Liver (tissue), 9 donors: ENCODE data around the gene PALB2. TPM values are rescaled to one million over a fixed set of nuclear protein-coding genes. Genes with fewer than 3 reads are reported as not detected.

ENCODE experiments used
- DNase-seq: peaks from one replicate; pipeline ENCODE4 v3.0.0-alpha.2; 2017; ENCODE audit warnings: low spot score
- H3K27ac ChIP-seq, 2 donors: one replicate each; pipeline ENCODE4 v1.7.0; 2013; ENCODE audit warnings: inconsistent platforms in 2 of 2, low read length in 2 of 2, control low read depth in 1 of 2, low read depth in 1 of 2, mild to moderate bottlenecking in 1 of 2
- H3K27me3 ChIP-seq, 4 donors: one replicate each; pipeline versions ENCODE4 v1.6.1 to v1.7.0; 2013; ENCODE audit warnings: low read length in 3 of 4, inconsistent platforms in 1 of 4, mild to moderate bottlenecking in 1 of 4, moderate library complexity in 1 of 4; ENCODE audit not compliant: control insufficient read depth in 4 of 4, insufficient read depth in 4 of 4
- H3K36me3 ChIP-seq, 4 donors: one replicate each; pipeline versions ENCODE4 v1.6.1 to v1.7.0; 2013; ENCODE audit warnings: low read length in 3 of 4, mild to moderate bottlenecking in 3 of 4, low read depth in 1 of 4, moderate library complexity in 1 of 4; ENCODE audit not compliant: control insufficient read depth in 4 of 4, insufficient read depth in 3 of 4
- H3K4me1 ChIP-seq, 4 donors: one replicate each; pipeline versions ENCODE4 v1.6.1 to v1.7.0; 2013; ENCODE audit warnings: low read length in 3 of 4, mild to moderate bottlenecking in 3 of 4, moderate library complexity in 1 of 4; ENCODE audit not compliant: control insufficient read depth in 4 of 4, insufficient read depth in 4 of 4
- H3K4me3 ChIP-seq, 3 donors: one replicate each; pipeline versions ENCODE4 v1.6.1 to v1.7.0; 2013; ENCODE audit warnings: low read length in 3 of 3, control low read depth in 1 of 3, low read depth in 1 of 3, mild to moderate bottlenecking in 1 of 3
- H3K9ac ChIP-seq, 2 donors: one replicate each; pipeline ENCODE4 v1.7.0; 2013; ENCODE audit warnings: low read length in 2 of 2, mild to moderate bottlenecking in 2 of 2, moderate library complexity in 2 of 2, control low read depth in 1 of 2, low read depth in 1 of 2
- H3K9me3 ChIP-seq, 4 donors: one replicate each; pipeline versions ENCODE4 v1.6.1 to v1.7.0; 2013; ENCODE audit warnings: low read length in 3 of 4; ENCODE audit not compliant: control insufficient read depth in 4 of 4
- FOXA1 ChIP-seq: IDR thresholded peaks from 2 replicates; pipeline ENCODE4 v1.6.1; 2016; ENCODE audit warnings: antibody characterized with exemption
- GABPA ChIP-seq, 2 donors: IDR thresholded peaks in 1 of 2; conservative IDR thresholded peaks in 1 of 2; 2 replicates each; pipeline ENCODE4 v1.6.1; 2016; ENCODE audit warnings: antibody characterized with exemption in 2 of 2, mild to moderate bottlenecking in 1 of 2, moderate library complexity in 1 of 2
- HNF4A ChIP-seq, 2 donors: conservative IDR thresholded peaks; 2 replicates each; pipeline ENCODE4 v1.6.1; 2016; ENCODE audit warnings: antibody characterized with exemption in 2 of 2, mild to moderate bottlenecking in 2 of 2
- HNF4G ChIP-seq: IDR thresholded peaks from 2 replicates; pipeline ENCODE4 v1.6.1; 2016; ENCODE audit warnings: antibody characterized with exemption
- JUND ChIP-seq, 2 donors: IDR thresholded peaks; 2 replicates each; pipeline ENCODE4 v1.6.1; 2016; ENCODE audit warnings: antibody characterized with exemption in 2 of 2
- NR2F2 ChIP-seq: IDR thresholded peaks from 2 replicates; pipeline ENCODE4 v1.6.1; 2016; ENCODE audit warnings: antibody characterized with exemption
- RAD21 ChIP-seq, 2 donors: IDR thresholded peaks; 2 replicates each; pipeline ENCODE4 v1.6.1; 2016; ENCODE audit warnings: antibody characterized with exemption in 2 of 2, mild to moderate bottlenecking in 2 of 2
- WGBS: extraction: QIAGEN DNeasy Blood & Tissue Kit; methylation state at CpG from one replicate; pipeline ENCODE4 v1.1.7; 2013; 5-methylcytosine and 5-hydroxymethylcytosine counted together
- polyA plus RNA-seq, 2 donors: library from polyadenylated mRNA; stranded (reverse) in 1 of 2; unstranded in 1 of 2; fragments of 200-250 nt in 1 of 2; fragments of >200 nt in 1 of 2; fragmentation: Nextera tagmentation in 1 of 2; extraction: Ambion mirVana in 1 of 2; gene quantifications; one replicate each; pipeline versions ENCODE4 v1.2.1 to v1.2.3, GENCODE V29; 2013 to 2015
- total RNA-seq, 2 donors: library from RNA; depleted of rRNA; stranded (reverse); fragments of >200 nt; gene quantifications; one replicate each; pipeline ENCODE4 v1.2.3, GENCODE V29; 2014
- TF ChIP-seq, protein P1 (sequence below): fragments of 150-350 bp; IDR thresholded peaks from 2 replicates; pipeline ENCODE4 v1.5.1; 2017; ENCODE audit warnings: improper control_type of control experiment, low read depth, low read length; ENCODE audit not compliant: missing input control
- TF ChIP-seq, protein P2 (sequence below): IDR thresholded peaks from 2 replicates; pipeline ENCODE4 v1.6.1; 2016; ENCODE audit warnings: antibody characterized with exemption
- TF ChIP-seq, protein P3 (sequence below): IDR thresholded peaks from 2 replicates; pipeline ENCODE4 v1.6.1; 2016; ENCODE audit warnings: antibody characterized with exemption, mild to moderate bottlenecking
- TF ChIP-seq, protein P4 (sequence below): IDR thresholded peaks from 2 replicates; pipeline ENCODE4 v1.6.1; 2016; ENCODE audit warnings: antibody characterized with exemption
- TF ChIP-seq, protein P5 (sequence below): IDR thresholded peaks from 2 replicates; pipeline ENCODE4 v1.6.1; 2016; ENCODE audit warnings: antibody characterized with exemption
- donor health status: healthy.
- donor health status: healthy.
- donor health status: healthy.
- donor health status: healthy.
- donor health status: healthy.

Gene PALB2
- total and polyA plus RNA-seq, 4 donors = 4.1 to 7.6 (median 4.7) TPM

DNA sequence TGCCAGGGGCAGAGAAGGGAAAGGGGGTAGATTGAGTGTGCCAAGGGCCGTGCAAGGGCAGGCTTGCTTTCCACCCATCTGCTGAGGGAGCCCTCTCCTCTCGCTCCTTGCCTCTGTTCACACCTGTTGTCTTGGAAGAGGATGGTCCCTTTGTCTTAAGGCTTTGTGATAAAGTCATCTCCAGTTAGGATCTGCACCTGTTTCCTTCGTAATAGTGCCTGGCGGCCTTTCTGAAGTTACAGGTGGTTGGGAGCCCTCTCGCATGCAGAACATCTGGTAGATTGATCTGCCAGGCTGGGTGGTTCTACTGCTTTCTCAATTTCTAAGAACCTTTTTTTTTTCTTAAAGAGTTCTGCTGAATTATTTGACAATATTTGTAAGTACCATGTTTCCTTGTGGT lies 67.3 kb downstream of the PALB2 start:
- Histone ChIP-seq H3K4me1 (no peaks in the 10 kb centered on the region), H3K36me3 (peaks cover 7 to 48% (median 44%) of the 10 kb centered on the region in 4 donors), H3K27ac (no peak overlapping the region), H3K27me3 (no peaks in the 10 kb centered on the region), H3K9me3 (no peaks in the 10 kb centered on the region), H3K4me3 (no peak overlapping the region), H3K9ac (no peak overlapping the region)
- WGBS = 95% methylated on average over 5 of the region's 5 CpGs
- DNase-seq = no peak
- TF ChIP-seq HNF4A (conservative IDR thresholded peaks at IDR 0.05) = no peak
- TF ChIP-seq, protein P1, sequence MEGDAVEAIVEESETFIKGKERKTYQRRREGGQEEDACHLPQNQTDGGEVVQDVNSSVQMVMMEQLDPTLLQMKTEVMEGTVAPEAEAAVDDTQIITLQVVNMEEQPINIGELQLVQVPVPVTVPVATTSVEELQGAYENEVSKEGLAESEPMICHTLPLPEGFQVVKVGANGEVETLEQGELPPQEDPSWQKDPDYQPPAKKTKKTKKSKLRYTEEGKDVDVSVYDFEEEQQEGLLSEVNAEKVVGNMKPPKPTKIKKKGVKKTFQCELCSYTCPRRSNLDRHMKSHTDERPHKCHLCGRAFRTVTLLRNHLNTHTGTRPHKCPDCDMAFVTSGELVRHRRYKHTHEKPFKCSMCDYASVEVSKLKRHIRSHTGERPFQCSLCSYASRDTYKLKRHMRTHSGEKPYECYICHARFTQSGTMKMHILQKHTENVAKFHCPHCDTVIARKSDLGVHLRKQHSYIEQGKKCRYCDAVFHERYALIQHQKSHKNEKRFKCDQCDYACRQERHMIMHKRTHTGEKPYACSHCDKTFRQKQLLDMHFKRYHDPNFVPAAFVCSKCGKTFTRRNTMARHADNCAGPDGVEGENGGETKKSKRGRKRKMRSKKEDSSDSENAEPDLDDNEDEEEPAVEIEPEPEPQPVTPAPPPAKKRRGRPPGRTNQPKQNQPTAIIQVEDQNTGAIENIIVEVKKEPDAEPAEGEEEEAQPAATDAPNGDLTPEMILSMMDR = no peak
- TF ChIP-seq, protein P2, sequence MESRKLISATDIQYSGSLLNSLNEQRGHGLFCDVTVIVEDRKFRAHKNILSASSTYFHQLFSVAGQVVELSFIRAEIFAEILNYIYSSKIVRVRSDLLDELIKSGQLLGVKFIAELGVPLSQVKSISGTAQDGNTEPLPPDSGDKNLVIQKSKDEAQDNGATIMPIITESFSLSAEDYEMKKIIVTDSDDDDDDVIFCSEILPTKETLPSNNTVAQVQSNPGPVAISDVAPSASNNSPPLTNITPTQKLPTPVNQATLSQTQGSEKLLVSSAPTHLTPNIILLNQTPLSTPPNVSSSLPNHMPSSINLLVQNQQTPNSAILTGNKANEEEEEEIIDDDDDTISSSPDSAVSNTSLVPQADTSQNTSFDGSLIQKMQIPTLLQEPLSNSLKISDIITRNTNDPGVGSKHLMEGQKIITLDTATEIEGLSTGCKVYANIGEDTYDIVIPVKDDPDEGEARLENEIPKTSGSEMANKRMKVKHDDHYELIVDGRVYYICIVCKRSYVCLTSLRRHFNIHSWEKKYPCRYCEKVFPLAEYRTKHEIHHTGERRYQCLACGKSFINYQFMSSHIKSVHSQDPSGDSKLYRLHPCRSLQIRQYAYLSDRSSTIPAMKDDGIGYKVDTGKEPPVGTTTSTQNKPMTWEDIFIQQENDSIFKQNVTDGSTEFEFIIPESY = no peak
- no peak for TF ChIP-seq HNF4G
- no peak for TF ChIP-seq NR2F2
- TF ChIP-seq RAD21 (IDR thresholded peaks at IDR 0.05) = no peak
- TF ChIP-seq, protein P3, sequence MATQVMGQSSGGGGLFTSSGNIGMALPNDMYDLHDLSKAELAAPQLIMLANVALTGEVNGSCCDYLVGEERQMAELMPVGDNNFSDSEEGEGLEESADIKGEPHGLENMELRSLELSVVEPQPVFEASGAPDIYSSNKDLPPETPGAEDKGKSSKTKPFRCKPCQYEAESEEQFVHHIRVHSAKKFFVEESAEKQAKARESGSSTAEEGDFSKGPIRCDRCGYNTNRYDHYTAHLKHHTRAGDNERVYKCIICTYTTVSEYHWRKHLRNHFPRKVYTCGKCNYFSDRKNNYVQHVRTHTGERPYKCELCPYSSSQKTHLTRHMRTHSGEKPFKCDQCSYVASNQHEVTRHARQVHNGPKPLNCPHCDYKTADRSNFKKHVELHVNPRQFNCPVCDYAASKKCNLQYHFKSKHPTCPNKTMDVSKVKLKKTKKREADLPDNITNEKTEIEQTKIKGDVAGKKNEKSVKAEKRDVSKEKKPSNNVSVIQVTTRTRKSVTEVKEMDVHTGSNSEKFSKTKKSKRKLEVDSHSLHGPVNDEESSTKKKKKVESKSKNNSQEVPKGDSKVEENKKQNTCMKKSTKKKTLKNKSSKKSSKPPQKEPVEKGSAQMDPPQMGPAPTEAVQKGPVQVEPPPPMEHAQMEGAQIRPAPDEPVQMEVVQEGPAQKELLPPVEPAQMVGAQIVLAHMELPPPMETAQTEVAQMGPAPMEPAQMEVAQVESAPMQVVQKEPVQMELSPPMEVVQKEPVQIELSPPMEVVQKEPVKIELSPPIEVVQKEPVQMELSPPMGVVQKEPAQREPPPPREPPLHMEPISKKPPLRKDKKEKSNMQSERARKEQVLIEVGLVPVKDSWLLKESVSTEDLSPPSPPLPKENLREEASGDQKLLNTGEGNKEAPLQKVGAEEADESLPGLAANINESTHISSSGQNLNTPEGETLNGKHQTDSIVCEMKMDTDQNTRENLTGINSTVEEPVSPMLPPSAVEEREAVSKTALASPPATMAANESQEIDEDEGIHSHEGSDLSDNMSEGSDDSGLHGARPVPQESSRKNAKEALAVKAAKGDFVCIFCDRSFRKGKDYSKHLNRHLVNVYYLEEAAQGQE = no peak
- no peak for TF ChIP-seq FOXA1
- TF ChIP-seq, protein P4, sequence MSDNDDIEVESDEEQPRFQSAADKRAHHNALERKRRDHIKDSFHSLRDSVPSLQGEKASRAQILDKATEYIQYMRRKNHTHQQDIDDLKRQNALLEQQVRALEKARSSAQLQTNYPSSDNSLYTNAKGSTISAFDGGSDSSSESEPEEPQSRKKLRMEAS = no peak
- TF ChIP-seq GABPA (IDR thresholded peaks at IDR 0.05 in 1 of 2, conservative IDR thresholded peaks at IDR 0.05 in 1 of 2) = no peak
- no peak for TF ChIP-seq JUND (IDR thresholded peaks at IDR 0.05)
- TF ChIP-seq, protein P5, sequence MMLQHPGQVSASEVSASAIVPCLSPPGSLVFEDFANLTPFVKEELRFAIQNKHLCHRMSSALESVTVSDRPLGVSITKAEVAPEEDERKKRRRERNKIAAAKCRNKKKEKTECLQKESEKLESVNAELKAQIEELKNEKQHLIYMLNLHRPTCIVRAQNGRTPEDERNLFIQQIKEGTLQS = no peak

DNA sequence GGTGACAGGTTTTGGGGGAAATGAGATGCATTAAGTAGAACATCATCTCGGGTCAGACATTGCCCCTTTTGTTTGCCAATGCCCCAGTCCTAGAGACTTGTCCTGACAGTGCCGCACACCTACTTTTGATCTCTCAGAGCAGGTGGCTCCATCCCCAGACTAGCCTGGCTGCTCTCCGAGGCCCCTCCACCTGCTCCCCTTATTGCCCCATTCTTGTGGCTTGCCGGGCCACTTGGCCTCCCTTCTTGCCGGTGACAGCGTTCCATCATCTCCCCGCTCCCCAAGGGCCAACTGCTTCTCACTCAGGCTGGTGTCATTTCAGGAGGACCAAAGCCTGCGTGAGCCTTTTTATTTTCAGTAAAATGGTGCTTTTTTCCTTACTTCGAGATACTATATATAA lies 68.7 kb downstream of the PALB2 start:
- H3K4me3 ChIP-seq = no peak overlapping the region
- H3K4me1 ChIP-seq = no peaks in the 10 kb centered on the region
- no peak for DNase-seq
- peaks cover 14 to 55% (median 46%) of the 10 kb centered on the region in 4 donors for H3K36me3 ChIP-seq
- H3K9ac ChIP-seq = no peak overlapping the region
- no peaks in the 10 kb centered on the region for H3K9me3 ChIP-seq
- no peak overlapping the region for H3K27ac ChIP-seq
- WGBS = 97% methylated on average over 9 of the region's 9 CpGs
- no peak for TF ChIP-seq NR2F2
- TF ChIP-seq, protein P1 = no peak
- no peaks in the 10 kb centered on the region for H3K27me3 ChIP-seq
